ENCODE results near the gene SHANK2.
"Not testable (repeated sequence)": the region's sequence is repeated elsewhere in the genome, so short reads cannot be mapped to it uniquely, and the experiment has no call there.

Gene SHANK2

DNA sequence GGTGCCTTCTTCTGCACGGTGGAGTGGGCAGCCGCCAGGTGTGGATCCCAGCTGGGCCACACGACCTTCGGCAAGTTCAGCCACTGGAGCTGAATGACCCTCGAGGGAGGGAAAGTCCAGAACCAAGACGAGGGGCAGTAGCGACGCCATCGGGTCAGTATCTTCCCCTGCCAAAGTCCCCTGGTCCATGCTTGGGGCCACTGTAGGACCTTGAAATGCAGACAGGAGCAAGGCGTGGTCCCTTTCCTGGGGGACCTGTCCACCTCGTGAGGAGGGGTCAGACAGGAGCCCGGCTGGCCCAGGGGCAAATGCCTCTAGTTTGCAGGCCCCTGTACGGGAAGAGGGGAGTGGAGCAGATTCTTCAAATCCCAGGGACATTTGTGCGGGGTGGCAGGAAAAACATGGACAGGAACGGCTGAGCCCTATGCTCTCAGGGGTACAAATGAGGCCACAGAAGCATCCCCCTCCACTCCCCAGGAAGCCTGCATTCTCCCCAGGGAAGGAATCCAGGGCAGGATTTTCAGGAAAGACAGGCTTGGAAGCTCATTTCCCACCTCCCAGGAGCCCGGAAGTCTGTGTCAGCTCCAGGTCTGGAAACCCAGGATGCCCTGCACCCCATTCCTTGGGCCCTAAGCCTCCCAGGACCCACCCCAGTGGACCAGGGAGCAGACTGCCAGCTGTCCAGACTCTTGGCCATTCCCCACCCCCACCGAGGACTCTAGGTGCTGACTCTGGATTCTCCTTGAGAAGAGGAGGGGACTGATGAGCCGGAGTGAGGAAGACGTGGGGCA, 6.6 kb downstream of the SHANK2 start:
- no peak for DNase-seq (ENCODE audit: low read depth in 2 of 2)

DNA sequence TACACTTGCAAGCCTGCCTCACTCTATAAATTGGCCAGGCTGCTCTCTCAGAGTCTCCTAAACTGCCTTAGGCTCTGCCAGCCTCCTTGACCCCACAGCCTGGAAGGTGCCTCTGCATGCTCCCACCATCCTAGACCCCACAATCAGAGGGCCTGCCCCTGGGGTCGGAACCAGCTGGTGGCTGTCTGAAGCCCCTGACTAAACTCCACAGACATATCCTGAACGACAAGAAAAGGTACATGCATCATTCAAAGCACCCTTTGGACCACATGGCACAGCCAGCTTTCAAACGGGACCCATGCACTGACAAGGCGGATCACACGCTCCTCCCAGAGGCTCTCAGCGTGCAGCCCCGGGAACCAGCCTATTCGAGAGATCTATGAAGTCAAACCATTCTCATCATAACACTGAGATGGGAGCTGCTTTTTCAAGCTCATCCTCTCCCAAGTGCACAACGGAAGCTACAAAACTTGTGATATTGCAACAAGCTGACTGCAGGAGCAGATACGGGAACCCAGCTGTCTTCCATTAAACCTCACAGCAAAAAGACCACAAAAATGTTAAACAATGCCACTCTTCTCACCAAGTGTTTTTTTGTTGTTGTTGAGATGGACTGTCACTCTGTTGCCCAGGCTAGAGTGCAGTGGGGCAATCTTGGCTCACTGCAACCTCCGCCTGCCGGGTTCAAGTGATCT, 8.1 kb downstream of the SHANK2 start:
- DNase-seq (ENCODE audit: low read depth in 2 of 2): no peak

DNA sequence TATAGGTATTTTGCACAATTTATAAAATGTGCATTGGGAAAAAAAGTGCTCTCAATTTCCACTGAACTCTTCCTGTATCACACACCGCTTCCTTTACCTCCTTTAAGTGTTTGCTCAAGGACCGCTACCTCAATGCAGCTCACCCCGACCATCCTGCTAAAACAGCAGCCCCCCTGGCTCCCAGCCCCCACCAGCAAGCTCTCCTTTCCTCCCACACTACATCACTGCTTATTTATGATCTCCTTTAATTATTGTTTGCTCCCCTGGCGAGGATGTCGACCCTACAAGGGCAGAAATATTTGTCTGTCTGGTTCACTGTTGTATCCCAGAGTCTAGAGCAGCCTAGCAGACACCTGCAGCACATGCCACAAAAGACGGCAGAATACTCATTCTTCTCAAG, 10.0 kb downstream of the SHANK2 start:
- no peak for DNase-seq (ENCODE audit: low read depth in 2 of 2)

DNA sequence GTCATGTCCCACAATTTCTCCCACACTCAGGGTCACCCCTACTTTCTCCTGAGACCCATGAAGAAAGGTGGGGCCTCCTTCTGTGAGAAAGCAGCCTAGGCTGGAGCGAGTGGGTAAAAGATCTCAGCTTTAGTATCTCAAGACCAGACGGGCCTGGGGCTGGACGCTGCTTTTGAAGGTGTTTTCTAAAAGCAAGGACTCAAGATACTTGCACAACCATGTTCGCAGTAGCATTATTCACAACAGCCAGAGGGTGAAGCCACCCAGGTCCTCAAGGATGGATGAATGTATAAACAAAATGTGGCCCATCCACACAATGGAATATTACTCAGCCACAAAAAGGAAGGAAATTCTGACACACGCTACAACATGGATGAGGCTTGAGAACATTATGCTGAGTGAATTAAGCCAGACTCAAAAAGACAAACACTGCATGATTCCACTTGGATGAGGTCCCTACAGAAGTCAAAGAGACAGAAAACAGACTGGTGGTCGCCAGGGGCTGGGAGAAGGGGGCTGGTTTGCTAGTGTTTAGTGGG, 10.6 kb downstream of the SHANK2 start:
- no peak for DNase-seq (ENCODE audit: low read depth in 2 of 2)

DNA sequence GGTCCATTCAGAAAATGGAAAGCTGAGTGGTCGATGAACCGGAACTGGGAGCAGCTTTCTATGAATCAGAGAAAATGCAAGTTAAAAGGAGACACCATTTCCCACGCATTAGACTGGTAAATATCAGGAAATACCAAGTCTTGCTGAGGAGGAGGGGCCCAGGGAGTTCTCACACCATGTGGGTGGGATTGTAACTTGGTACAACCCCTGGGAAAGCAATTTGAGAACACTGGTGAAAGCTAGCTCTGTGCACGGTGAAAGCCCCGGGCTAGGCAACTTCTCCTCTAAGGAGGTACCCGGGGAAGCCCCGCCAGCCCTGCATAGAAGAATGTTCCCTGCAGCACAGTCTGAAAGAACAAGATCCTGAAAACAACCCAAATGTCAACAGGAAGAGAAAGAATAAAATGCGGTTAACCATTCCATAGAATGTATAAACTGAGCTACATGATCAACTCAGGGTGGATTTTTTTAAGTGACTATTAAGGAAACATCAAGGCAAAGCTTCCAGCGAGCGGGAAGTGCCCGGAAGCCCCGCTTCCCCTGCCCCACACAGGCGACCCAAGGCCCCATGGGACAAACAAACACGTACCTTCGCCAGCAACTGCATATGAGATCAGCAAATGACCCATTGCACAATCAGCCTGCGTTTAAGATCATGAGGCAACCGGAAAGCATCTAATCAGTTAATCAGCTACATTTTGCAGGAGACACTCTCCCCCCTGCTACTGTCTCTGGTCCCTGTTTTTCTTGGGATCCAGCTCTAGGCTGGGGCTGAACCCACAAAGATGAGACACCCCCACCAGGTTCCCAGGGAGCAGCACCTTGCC, 11.3 kb downstream of the SHANK2 start:
- no peak for DNase-seq (ENCODE audit: low read depth in 2 of 2)

DNA sequence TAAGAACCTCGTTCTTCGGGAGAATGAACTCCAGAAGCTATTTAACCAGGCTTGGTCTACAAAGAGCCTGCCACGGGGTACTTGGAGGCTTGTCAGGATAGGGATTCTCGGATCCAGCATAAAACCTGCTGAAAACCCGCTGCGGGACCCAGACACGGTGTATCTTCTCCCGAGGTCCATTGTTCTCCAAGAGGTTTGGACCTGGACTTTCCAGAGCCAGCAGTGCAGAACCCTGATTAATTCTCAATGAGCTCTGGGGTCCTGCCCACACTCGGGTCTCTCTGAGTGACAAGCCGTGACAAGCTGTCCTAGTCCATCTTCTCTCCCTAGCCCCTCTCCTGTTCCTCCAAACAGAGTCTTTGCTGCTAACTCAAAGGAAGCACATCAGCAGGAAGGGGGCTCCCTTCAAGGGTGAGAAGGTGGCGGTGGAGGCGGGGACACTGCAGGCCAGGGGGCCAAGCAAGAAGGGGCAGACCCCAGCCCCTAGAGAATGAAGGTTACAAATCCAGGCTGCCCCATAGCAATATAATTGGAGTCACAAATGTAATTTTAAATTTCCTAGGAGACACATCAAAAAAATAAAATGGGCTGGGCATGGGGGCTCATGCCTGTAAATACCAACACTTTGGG, 12.2 kb downstream of the SHANK2 start:
- DNase-seq (ENCODE audit: low read depth in 2 of 2): no peak

DNA sequence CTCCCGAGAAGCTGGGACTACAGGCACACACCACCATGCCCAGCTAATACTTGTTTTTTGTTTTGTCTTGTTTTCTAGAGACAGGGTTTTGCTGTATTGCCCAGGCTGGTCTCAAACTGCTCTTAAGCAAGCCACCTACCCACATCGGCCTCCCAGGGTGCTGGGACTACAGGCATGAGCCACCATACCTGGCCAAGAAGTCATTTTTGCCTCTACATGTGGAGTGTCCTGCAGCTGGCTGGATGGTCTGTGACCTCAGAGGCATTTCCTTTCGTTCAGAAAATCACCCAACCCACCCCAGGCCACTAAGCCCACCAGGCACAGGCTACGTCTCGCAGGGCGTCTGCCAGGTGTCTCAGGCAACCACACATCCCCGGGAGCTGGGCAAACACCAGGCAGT, 12.8 kb downstream of the SHANK2 start:
- DNase-seq (ENCODE audit: low read depth in 2 of 2): no peak

DNA sequence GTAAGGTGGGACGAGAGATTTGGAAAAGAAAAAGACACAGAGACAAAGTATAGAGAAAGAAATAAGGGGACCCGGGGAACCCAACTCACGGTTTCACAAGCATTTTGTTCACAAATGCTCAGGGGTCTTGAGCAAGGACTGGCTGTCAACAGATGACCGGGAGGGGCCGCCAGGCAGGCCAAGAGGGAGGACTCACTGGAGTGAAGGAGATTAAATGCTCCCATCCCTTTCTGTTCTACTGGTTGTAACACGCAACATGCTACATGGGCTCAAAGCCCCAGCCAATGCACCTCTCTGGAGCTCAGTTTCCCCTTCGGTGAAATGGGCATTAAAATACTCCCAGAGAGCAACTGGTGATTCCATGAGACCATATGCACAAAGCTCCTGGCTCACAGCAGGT, 13.4 kb downstream of the SHANK2 start:
- DNase-seq (ENCODE audit: low read depth in 2 of 2): no peak

DNA sequence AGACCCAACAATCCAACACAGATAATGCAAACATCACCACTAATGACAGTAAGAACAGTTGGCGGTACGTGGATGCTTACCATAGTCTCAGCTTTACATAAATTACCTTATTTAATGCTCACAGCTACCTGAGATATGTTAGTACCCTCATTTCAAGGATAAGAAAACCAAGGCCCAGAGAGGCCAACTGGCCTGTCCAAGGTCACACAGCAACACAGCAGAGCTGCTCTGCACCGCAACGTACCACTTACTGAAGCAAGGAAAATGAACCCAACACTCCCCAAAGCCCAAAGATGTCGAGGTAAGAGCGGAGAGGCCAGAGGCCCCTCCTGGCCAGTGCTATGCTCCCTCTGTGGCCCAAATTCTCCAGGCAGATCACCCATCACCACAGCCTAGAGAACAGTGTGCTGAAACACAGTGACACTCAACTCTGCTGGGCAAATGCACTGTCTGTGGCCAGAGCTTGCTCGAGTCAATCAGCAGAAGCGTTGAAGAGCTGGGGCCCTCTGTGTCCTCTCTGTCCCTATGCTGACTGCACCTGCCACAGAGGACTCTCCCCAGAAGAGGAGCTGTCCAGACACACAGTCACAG, 14.0 kb downstream of the SHANK2 start:
- no peak for DNase-seq (ENCODE audit: low read depth in 2 of 2)

DNA sequence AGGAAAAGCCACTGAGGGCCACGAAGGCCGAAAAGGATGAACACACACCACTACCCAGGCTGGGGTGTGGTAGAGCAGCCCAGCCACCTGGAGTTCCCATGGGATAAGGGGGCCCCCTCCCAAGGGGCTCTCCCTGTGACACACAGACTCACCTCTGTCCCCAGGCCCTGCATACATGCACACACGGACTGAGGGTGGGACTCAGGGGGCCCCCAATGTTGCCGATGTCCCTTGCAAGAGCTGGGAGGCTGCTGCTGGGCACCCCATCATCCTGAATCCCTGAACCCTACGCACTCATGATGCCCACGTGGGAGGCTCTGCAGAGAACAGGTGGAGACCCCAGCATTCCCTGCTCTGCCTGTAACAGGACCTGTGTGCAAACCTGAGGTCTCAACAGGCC, 14.5 kb downstream of the SHANK2 start:
- DNase-seq (ENCODE audit: low read depth in 2 of 2): no peak

DNA sequence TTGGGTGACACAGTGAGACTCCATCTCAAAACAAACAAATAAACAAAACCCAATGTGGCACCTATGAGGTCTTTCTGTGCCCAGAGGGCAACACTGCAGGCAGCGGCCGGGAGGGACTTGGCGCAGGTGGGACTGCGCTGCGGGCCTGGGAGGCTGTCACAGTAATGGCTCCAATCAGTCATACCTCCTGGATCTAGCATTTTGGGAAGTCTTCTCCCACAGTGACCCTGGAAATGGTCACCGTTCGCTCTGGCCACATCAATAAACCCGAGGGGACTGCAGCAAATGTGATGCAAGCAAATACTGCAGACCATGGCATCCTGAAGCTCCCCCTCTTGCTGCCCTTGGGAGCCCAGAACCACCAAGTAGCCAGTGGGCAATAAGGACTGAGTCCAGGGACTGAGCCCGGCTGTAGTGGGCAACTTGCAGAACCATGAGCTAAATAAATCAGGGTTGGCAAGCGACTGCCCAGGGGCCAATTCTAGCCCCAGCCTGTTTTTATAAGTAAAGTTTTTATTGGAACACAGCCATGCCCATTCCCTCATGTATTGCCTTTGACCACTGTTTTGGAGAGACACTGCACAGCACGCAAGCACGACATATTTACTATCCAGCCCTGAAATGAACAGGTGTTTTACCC, 15.4 kb downstream of the SHANK2 start:
- no peak for DNase-seq (ENCODE audit: low read depth in 2 of 2)

DNA sequence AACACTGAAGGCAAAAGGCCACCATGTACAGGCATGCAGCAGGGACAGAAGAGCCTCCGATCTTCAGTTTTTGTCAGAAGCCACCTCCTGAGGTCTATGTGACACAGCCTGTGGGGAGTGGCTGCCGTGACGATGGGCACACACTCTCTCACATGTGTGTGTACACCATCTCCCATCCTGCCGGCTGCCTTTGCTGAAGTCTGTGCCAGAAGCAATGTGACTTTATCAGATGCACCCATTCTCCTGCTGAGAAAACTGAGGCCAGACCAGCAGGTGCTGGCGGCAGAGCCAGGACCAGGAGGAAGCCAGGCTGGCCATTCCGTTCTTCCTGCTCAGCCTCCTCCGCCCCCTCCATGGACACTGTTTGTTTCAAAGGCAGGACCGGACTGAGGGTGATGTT, 16.7 kb downstream of the SHANK2 start:
- DNase-seq (ENCODE audit: low read depth in 2 of 2): no peak

DNA sequence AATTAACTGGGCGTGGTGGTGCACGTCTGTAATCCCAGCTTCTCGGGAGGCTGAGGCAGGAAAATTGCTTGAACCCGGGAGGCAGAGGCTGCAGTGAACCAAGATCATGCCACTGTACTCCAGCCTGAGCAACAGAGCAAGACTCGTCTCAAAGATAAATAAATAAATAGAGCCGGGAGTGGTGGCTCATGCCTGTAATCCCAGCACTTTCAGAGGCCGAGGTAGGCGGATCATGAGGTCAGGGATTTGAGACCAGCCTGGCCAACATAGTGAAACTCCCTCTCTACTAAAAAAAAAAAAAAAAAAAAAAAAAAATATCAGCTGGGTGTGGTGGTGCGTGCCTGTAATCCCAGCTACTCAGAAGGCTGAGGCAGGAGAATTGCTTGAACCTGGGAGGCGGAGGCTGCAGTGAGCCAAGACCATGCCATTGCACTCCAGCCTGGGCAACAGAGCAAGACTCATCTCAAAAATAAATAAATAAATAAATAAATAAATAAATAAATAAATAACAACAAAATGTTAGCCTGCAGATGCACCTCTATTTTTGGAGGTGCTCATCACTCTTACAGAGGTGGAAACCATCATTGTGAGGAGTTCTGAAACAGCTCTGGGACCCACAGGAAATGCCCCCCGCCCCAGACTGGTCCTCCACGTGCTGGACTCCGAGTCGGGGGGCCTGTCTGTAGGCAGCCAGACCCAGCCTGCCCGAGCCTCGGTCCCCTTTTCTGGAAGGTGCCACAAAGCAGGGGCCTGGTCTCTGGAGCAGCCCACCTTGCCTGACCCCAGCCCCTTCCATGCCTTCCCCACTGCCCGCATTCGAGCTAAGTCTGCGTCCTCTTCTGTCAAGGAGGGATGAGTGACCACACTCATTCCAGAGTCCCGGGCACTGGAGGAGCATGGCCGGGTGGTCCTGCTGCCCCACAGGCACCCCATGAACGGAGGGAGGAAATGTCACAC, 18.2 kb downstream of the SHANK2 start:
- not testable (repeated sequence) for DNase-seq (ENCODE audit: low read depth in 2 of 2)

DNA sequence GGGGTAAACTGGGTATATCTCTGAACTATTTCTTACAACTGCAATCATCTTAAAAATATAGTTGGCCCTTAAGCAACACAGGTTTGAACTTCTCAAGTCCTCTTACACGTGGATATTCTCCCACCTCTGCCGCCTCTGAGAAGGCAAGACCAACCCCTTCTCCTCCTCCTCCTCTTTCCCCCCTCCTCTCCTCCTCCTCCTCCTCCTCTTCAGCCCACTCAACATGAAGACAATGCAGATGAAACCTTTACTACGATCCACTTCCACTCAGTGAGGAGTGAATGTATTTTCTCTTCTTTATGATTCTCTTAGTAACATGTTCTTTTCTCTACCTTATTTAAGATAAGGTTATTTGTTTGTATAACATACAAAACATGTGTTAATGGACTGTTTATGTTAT, 20.0 kb downstream of the SHANK2 start:
- no peak for DNase-seq (ENCODE audit: low read depth in 2 of 2)

DNA sequence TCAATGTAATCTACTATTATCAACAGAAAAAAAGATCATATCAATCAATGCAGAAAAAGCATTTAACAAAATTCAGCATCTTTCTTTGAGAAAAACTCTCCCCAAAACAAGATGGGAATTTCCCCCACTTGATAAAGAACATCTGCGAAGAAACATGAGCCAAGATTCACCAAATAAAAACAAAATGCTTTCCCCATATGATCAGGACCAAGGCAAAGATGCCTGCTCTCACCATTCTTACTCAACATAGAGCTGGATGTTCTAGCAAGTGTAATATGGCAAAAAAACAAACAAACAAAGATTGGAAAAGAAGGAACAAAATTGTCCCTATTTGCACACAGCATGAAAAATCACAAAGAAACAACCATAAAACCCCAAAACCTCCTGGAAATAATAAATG, 23.4 kb downstream of the SHANK2 start:
- no peak for DNase-seq (ENCODE audit: low read depth in 2 of 2)

DNA sequence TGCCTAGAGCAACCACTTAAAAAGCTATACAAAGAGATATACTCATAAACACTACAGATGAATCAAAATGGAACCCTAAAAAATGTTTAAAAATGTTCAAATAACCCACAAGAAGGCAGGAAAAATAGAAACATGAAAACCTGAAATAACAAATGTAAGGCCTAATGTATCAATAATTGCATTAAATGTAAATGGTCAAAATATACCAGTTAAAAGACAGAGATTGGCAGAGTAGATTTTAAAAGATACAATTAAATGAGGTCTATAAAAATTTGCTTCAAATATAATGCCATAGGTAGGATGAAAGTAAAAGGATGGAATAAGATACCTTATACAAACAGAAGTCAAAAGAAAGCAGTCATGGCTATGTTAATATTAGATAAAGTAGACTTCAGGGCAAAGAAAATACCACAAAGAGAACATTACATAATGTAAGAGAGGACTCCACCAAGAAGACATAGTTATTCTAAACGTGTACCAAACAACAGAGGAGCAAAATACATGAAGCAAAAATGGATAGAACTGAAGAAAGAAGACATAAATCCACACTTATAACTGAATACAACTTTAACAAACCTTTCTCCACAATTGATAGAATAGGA, 25.2 kb downstream of the SHANK2 start:
- DNase-seq (ENCODE audit: low read depth in 2 of 2): no peak

DNA sequence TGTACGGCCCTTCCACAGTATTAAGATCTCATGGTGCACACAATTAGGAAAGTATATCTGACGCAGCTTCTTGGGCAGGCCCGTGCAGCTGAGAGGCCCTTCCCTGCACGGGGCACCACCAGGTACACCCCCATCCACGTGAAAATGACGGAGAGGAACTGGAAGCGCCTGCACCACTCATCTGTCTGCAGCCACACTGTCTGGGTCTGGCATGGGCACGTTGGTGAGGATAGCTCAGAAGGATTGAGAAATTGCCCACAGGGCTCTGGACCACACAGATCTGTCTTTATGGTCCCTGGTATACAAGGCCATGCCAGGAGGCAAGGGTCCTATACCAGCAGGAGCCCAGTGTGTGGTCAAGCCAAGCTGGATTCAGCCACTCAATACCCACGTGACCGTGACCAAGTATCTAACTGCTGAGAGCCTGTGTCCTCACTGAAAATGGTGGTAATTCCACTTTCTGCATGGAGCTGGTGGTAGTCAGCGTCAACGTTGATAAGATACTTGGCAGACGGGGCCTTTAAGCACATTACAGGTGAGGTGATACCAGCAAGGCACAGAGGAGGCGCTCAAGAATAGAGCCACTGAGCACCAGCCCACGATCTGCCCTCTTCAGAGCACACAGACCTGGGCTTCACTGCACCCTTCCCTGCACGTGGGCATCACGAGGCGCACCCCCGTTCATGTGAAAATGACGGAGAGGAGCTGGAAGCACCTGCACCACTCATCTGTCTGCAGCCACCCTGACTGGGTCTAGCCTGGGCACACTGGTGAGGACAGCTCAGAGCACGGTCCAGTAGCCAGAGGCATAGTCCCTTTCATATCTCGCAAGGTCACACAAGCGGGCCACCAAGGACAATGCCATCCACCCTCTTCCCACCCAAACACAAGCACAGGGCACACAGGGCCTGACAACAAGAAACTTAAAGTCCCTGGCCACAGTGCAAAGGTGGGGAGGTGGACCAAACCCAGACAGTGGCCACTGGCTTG, 28.4 kb downstream of the SHANK2 start:
- no peak for DNase-seq (ENCODE audit: low read depth in 2 of 2)

DNA sequence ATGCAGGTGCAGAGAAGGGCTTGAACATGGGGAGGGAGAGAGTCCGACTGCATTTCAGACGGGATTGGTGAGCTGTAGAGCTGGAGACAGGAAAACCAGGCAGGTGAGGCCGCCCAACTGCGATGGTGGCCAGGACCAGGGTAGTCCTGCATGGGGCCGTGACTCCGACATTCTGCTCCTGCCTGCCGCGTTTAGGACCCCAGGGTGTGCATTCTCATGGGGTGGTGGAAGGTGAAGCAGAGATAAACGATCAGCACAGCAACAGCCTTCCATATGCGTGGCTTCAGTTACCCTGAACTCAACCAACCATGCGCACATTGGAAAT, 29.3 kb downstream of the SHANK2 start:
- no peak for DNase-seq (ENCODE audit: low read depth in 2 of 2)
